Parathyroid adenoma (tissue), 2 donors: Measurements from ENCODE around the gene NKD1.

ENCODE experiments used
- H2AFZ ChIP-seq: fragments of 300-600 bp; sonication (generic); one replicate; pipeline ENCODE4 v1.7.0; 2017; ENCODE audit warnings: antibody characterized with exemption, mild to moderate bottlenecking
- H3K27ac ChIP-seq: fragments of 300-600 bp; sonication (generic); one replicate; pipeline ENCODE4 v1.7.0; 2017
- H3K27me3 ChIP-seq: fragments of 300-600 bp; sonication (generic); one replicate; pipeline ENCODE4 v1.7.0; 2017; ENCODE audit warnings: low read length; ENCODE audit not compliant: control insufficient read depth, insufficient read depth
- H3K36me3 ChIP-seq: fragments of 300-600 bp; sonication (generic); one replicate; pipeline ENCODE4 v1.7.0; 2017; ENCODE audit warnings: low read length; ENCODE audit not compliant: control insufficient read depth, insufficient read depth
- H3K4me1 ChIP-seq: fragments of 300-600 bp; sonication (generic); one replicate; pipeline ENCODE4 v1.7.0; 2017; ENCODE audit warnings: control low read depth
- H3K4me2 ChIP-seq: fragments of 300-600 bp; sonication (generic); one replicate; pipeline ENCODE4 v1.7.0; 2017; ENCODE audit warnings: low read length
- H3K4me3 ChIP-seq: fragments of 300-600 bp; sonication (generic); one replicate; pipeline ENCODE4 v1.7.0; 2017; ENCODE audit warnings: low read depth, low read length
- H3K79me2 ChIP-seq: fragments of 300-600 bp; sonication (generic); one replicate; pipeline ENCODE4 v1.7.0; 2017; ENCODE audit warnings: control low read depth
- H3K9ac ChIP-seq: fragments of 300-600 bp; sonication (generic); one replicate; pipeline ENCODE4 v1.7.0; 2017; ENCODE audit warnings: mild to moderate bottlenecking
- H3K9me3 ChIP-seq: fragments of 300-600 bp; sonication (generic); one replicate; pipeline ENCODE4 v1.7.0; 2017; ENCODE audit warnings: low read length; ENCODE audit not compliant: control insufficient read depth
- TF ChIP-seq, protein P1 (sequence below): fragments of 300-600 bp; sonication (generic); IDR thresholded peaks from one replicate; pipeline ENCODE4 v1.7.0; 2017; ENCODE audit warnings: antibody characterized with exemption, mild to moderate bottlenecking
- donor health status: primary hyperparathyroidism.

Gene NKD1

DNA sequence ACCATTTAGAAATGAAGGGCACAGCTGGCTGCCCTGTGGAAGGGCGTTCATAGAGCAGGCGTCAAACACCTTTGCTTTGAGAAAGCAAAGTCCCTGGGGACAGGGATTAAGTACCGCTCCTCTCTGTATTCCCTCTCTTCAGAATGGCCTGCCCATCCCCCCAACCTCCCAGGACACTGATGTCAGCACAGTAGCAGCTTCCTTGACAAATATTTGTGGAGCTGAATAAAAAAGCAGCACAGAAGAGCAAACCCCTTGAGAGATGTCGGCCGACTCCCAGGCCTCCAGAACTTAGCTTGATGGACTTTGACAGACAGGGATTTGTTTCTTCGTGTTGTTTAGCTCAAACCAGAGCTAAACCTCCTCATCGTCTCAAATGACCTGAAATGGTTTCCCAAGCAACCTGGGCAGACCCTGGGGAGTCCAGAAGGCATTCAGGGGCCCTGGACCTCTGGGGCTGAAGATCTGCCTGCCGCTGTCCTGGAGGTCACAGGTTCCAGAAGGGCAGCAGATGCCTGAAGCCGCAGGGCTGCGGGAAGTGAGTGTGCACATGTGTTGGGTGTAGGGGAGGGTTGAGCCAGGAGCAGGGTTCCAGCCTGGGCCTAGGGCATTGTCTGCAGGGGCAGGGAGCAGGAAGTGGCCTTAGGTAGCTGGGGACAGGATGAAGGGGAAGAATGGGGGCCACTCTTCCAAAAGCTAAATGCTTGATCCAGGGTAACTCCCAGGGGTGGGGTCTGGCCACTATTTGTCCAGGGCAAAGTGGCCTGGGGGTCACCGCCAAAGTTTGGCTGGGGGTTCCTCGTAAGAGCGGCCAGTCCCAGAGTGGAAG, 42.3 kb upstream of the NKD1 start:
- TF ChIP-seq, protein P1, sequence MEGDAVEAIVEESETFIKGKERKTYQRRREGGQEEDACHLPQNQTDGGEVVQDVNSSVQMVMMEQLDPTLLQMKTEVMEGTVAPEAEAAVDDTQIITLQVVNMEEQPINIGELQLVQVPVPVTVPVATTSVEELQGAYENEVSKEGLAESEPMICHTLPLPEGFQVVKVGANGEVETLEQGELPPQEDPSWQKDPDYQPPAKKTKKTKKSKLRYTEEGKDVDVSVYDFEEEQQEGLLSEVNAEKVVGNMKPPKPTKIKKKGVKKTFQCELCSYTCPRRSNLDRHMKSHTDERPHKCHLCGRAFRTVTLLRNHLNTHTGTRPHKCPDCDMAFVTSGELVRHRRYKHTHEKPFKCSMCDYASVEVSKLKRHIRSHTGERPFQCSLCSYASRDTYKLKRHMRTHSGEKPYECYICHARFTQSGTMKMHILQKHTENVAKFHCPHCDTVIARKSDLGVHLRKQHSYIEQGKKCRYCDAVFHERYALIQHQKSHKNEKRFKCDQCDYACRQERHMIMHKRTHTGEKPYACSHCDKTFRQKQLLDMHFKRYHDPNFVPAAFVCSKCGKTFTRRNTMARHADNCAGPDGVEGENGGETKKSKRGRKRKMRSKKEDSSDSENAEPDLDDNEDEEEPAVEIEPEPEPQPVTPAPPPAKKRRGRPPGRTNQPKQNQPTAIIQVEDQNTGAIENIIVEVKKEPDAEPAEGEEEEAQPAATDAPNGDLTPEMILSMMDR = no peak
- Histone ChIP-seq H3K4me3 (no peak overlapping the region), H3K27ac (no peak overlapping the region), H3K27me3 (no peaks in the 10 kb centered on the region), H3K4me2 (no peak overlapping the region), H3K9me3 (no peaks in the 10 kb centered on the region), H3K4me1 (no peaks in the 10 kb centered on the region), H3K9ac (no peak overlapping the region), H3K79me2 (no peaks in the 10 kb centered on the region), H3K36me3 (no peaks in the 10 kb centered on the region), H2AFZ (no peak overlapping the region)

DNA sequence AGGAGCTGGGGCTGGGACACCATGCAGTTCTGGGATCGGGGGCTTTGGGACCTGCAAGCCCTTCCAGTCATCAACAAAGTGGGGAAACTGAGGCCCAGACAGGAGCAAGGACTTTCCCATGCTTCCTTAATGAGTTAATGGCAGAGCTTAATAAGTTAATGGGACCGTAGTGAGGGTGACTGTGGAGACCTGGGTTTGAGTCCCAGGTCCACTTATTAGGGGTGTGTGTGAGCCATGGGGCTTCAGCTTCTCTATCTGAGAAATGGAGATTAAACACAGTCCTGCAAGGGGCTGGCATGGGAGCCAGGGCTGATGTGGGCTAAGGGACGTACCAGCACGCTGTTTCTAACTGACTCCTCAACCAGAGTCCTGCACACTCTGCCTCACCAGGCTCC, 41.7 kb upstream of the NKD1 start:
- Histone ChIP-seq H3K79me2 (no peaks in the 10 kb centered on the region), H2AFZ (no peak overlapping the region), H3K27ac (no peak overlapping the region), H3K9ac (no peak overlapping the region), H3K4me2 (no peak overlapping the region), H3K4me3 (no peak overlapping the region), H3K9me3 (no peaks in the 10 kb centered on the region), H3K27me3 (no peaks in the 10 kb centered on the region), H3K4me1 (no peaks in the 10 kb centered on the region), H3K36me3 (no peaks in the 10 kb centered on the region)
- TF ChIP-seq, protein P1 = no peak

DNA sequence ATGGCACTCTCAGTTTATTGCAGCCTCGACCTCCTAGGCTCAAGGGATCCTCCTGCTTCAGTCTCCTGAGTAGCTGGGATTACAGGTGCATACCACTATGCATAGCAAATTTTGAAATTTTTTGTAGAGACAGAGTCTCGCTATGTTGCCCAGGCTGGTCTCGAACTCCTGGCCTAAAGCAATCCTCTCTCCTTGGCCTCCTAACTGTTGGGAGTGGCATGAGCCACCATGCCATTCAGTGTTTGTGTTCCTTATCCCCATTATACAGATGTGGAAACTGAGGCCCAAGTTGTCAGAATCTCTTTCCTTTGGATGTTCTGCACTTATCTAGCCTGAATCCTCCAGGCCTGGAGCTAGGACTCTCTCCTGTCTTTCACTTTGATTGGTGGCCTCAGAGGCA, 40.8 kb upstream of the NKD1 start:
- no peaks in the 10 kb centered on the region for H3K27me3 ChIP-seq
- H2AFZ ChIP-seq = no peak overlapping the region
- no peak overlapping the region for H3K9ac ChIP-seq
- TF ChIP-seq, protein P1 = no peak
- no peaks in the 10 kb centered on the region for H3K36me3 ChIP-seq
- H3K4me1 ChIP-seq = no peaks in the 10 kb centered on the region
- no peaks in the 10 kb centered on the region for H3K79me2 ChIP-seq
- no peak overlapping the region for H3K4me2 ChIP-seq
- H3K27ac ChIP-seq = no peak overlapping the region
- no peaks in the 10 kb centered on the region for H3K9me3 ChIP-seq
- no peak overlapping the region for H3K4me3 ChIP-seq

DNA sequence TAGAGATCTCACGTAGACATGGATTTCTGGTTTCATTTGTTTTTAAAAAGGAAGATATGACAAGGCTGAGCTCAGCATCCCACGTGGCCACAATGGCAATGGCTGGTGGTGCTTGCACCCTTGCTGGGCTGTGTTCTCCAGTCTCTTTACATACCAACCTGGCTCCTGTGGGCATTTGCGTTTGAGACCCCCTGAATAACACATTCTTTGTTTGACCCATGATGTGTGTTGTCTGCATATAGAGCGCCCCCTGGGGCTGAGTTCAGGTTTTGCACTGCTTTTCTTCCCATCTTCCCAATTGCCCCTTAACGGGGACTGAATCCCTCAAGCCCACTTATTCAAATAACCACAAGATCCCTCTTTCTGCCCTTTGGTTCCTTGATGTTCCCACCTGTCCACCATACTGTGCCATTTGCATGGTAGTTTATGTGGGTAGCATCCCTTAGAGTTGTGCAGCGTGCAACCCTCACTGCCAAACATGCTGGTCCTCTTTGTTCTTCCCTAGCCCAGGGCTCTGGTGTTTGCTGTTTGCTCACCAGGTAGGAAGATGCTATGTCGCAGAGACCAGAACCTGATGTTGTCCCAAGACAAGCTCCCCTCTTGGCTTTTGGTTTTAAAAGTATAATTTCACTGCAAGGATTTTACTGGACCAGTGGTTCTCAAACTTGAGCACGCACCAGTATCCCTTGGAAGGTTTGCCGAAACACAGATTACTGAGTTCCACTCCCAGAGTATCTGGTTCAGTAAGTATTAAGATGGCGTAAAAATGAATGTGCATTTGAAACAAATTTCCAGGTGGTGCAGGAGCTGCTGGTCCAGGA, 38.5 kb upstream of the NKD1 start:
- H3K27ac ChIP-seq = no peak overlapping the region
- no peaks in the 10 kb centered on the region for H3K36me3 ChIP-seq
- no peak overlapping the region for H3K4me2 ChIP-seq
- TF ChIP-seq, protein P1 = no peak
- no peaks in the 10 kb centered on the region for H3K4me1 ChIP-seq
- H3K9me3 ChIP-seq = no peaks in the 10 kb centered on the region
- H3K4me3 ChIP-seq = no peak overlapping the region
- H3K27me3 ChIP-seq = no peaks in the 10 kb centered on the region
- no peak overlapping the region for H2AFZ ChIP-seq
- no peaks in the 10 kb centered on the region for H3K79me2 ChIP-seq
- no peak overlapping the region for H3K9ac ChIP-seq
